ENCODE data around the gene MGMT. TPM values are rescaled to one million over a fixed set of nuclear protein-coding genes. Genes with fewer than 3 reads are reported as not detected.

MGMT gene
- total and polyA plus RNA-seq, 9 donors, result 4.5 to 53.3 (median 25.4) TPM

DNA sequence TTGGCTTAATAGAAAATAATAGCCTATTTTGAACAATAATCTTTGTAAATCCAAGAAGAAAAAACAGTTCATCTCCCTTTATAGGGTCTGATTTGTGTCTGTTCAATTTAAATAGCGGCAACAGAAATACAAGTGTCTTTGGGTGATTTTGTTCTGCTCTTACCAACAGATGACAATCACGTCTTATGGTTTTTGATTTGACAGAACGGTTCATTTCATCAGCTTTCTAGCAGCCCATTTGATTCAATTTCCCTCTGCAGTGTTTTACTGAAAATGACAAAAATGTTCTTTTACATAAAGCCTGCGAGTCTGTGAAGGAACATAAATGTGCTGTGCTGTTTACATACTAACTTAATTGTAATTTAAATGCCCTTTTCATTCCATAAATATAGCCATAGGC, 180.5 kb downstream of the MGMT start:
- intact Hi-C loops (cut with DNase I), result no loop called here
- no peak for TF ChIP-seq POLR2A (IDR thresholded peaks at IDR 0.05)
- no peak for TF ChIP-seq CTCF (IDR thresholded peaks at IDR 0.05)
- no peak for TF ChIP-seq EP300 (IDR thresholded peaks at IDR 0.05)

DNA sequence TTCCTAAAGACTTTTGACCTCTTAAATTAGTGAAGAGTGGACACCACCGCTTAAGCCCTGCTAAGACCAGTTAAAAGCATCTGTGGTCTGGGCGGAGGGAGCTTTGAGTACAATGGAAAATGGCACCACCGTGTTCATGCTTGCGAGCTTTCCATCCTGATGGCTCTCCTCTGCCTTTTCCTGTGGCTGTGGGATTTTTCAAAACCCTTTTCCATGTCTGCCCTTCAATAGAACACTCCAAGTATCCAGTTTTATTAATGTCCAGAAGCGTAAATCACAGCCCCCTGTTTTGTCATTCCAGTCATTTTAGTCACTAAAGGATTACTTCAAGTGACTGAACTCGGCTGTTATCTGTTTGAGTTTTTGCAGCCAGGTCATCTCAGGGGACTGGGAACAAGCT, 181.8 kb downstream of the MGMT start:
- Histone ChIP-seq H3K4me3 (no peak overlapping the region), H3K27ac (no peak overlapping the region), H3K4me1 (ENCODE audit: insufficient read depth) (no peaks in the 10 kb centered on the region), H3K27me3 (no peaks in the 10 kb centered on the region), H3K36me3 (no peaks in the 10 kb centered on the region), H3K9me3 (no peaks in the 10 kb centered on the region)
- 91 to 92% (median 92%) methylated on average over 6 of the region's 6 CpGs for WGBS, 3 donors
- no peak for DNase-seq
- intact Hi-C loops (cut with DNase I), result no loop called here
- no peak for TF ChIP-seq POLR2A (IDR thresholded peaks at IDR 0.05)
- TF ChIP-seq EP300 (IDR thresholded peaks at IDR 0.05), result no peak
- TF ChIP-seq CTCF (IDR thresholded peaks at IDR 0.05), result no peak

More for the DNA sequence above, 180.5 kb downstream of the MGMT start:
- WGBS, 3 donors, result 96 to 98% (median 96%) methylated on average over 4 of the region's 4 CpGs
- Histone ChIP-seq H3K36me3 (no peaks in the 10 kb centered on the region), H3K27me3 (no peaks in the 10 kb centered on the region), H3K4me3 (no peak overlapping the region), H3K4me1 (ENCODE audit: insufficient read depth) (no peaks in the 10 kb centered on the region), H3K27ac (no peak overlapping the region), H3K9me3 (no peaks in the 10 kb centered on the region)
- DNase-seq, result no peak

- Histone ChIP-seq H3K9me3 (no peaks in the 10 kb centered on the region), H3K4me1 (ENCODE audit: insufficient read depth) (no peaks in the 10 kb centered on the region), H3K27me3 (no peaks in the 10 kb centered on the region), H3K27ac (no peak overlapping the region), H3K36me3 (no peaks in the 10 kb centered on the region), H3K4me3 (no peak overlapping the region)
- DNase-seq, result no peak
- intact Hi-C loops (cut with DNase I), result no loop called here
- TF ChIP-seq POLR2A (IDR thresholded peaks at IDR 0.05) (no peak), EP300 (IDR thresholded peaks at IDR 0.05) (no peak), CTCF (IDR thresholded peaks at IDR 0.05) (no peak)
- 93 to 95% (median 93%) methylated on average over 15 of the region's 15 CpGs for WGBS, 3 donors
Observed at GRCh38 chr10:129652021-129652420, 185.0 kb downstream of the MGMT start.

DNA sequence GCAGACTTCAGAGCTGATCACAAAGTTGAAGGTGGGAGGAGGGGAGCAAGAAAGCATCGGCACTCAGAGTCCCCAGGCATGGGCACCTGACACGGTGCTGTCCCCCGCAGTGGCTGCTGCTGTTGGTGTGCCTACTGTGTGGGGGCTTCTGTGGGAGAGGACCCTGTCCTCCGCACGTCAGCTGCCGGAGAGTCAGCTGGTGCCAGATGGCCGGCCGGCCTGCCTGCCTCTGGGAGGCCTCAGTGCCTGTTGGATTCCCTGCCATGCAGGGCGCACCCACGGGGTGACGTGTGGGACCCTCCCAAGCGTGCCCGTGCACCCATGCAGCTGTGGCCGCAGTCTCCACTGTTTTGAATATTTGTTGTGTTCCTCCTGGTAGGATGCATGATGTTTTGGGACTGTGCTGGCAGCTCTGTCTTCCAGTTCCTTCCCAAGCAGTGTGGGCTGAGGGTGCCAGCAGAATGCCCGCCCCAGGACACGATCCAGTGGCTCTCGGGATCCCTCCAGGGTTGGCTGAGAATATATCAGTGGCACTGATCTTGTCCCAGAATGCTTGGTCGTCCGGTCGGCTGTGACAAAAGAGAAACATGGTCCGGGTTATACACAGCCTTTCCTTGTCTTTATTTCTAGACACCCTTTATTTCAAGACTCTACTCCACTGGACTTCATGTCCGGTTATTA, 185.6 kb downstream of the MGMT start:
- TF ChIP-seq CTCF (IDR thresholded peaks at IDR 0.05), result no peak
- no peak for TF ChIP-seq EP300 (IDR thresholded peaks at IDR 0.05)
- no peak for TF ChIP-seq POLR2A (IDR thresholded peaks at IDR 0.05)
- Histone ChIP-seq H3K36me3 (no peaks in the 10 kb centered on the region), H3K4me3 (no peak overlapping the region), H3K27ac (no peak overlapping the region), H3K4me1 (ENCODE audit: insufficient read depth) (no peaks in the 10 kb centered on the region), H3K9me3 (no peaks in the 10 kb centered on the region), H3K27me3 (no peaks in the 10 kb centered on the region)
- WGBS, 3 donors, result 94 to 98% (median 96%) methylated on average over 22 of the region's 22 CpGs
- no peak for DNase-seq
- intact Hi-C loops (cut with DNase I), result no loop called here

All from ovary (tissue), 9 donors.